CD1c-positive myeloid dendritic cell (primary cell): Measurements from ENCODE around the gene CREG2.
"Not testable (repeated sequence)": the region's sequence is repeated elsewhere in the genome, so short reads cannot be mapped to it uniquely, and the experiment has no call there.

Experiments
- DNase-seq: peaks from one replicate; pipeline ENCODE4 v3.0.0-alpha.2; 2016; ENCODE audit errors: extremely low spot score

The CREG2 gene

DNA sequence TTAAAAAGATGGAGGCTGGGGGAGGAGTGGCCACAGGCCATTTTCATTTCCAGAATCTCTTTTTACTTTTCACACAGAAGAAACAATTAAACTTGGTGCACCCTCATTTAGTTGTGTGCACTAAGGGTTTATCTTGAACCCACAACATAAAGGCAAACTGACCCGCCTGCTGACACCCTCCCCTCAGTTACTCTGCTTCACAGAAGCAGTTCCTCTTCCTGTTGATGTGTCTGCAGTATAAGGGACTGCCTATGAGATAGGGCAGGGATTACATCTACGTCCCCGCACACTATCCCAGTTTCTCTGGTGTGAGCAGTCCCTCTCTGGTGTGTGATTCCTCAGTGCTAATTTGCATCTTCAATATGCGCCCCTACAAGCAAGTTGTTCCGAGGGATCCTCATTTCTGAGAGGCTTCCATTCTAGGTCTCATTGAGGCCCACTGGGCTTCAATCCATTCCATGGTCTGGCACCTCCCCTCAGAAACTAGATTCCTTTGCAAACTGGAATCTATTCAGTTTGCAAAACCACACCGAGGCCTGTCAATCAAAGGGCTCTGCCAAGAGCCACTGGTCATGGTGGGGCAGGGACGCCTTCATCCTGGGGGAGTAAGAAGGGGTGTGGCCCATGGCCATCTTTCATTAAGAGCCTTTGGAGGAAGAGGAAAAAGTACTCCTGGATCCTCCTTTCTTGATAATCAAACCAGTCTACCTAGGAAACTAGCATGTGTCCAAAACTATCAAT, 12.3 kb downstream of the CREG2 start:
- no peak for DNase-seq

DNA sequence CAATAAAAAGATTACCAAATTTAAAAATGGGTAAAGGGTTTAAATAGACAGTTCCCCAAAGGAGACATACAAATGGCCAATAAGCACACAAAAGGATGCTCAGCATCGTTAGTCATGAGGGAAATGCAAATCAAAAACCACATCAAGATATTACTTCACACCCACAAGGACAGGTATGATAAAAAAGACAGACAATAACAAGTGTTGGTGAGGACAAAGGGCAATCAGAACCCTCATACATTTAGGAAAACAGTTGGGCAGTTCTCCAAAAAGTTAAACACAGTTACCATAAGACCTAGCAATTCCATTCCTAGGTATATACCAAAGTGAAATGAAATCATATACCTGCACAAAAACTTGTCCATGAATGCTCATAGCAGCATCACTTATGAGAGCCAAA, 14.5 kb downstream of the CREG2 start:
- DNase-seq = no peak

GRCh38 chr2:101371636-101372035, 15.7 kb downstream of the CREG2 start:
- no peak for DNase-seq

- DNase-seq = no peak
These were observed 18.2 kb downstream of the CREG2 start for GRCh38 chr2:101369100-101369499.

DNA sequence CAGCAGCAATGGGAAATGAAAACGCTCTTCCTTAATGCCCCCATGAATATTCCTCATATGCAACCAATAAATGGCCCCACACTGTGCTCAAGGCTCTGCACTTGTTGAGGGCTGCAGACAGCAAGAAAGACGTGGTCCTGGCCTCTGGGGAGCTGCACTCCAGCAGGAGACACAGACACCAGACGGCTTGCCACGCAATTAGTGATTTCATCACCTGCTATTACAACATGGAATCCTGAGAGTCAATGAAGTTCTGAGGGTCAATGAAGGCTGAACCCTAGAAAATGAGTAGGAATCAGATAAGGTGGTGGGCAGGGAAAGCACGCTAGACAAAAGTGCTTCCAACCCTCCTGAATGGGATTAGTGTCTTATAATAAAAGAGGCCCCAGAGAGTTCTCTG, 18.9 kb downstream of the CREG2 start:
- no peak for DNase-seq

DNA sequence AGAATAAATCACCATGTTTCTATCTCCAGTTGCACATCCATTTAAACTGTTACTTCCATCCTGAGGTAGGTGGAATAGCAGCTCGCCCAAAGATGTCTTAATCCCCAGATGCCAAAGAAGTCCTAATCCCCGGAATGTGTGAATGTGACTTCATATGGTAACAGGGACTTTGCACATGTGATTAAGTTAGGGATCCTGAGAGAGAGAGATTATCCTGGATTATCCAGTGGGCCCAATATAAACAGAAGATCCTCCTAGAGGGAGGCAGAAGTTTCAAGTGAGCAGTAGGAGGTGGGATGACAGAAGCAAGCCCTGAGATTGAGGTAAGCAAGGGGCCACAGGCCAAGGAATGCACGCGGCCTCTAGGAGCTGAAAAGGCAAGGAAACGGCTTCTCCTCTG, 19.8 kb downstream of the CREG2 start:
- DNase-seq = no peak

- DNase-seq = no peak
These were observed 22.4 kb downstream of the CREG2 start for GRCh38 chr2:101364878-101365277.

DNA sequence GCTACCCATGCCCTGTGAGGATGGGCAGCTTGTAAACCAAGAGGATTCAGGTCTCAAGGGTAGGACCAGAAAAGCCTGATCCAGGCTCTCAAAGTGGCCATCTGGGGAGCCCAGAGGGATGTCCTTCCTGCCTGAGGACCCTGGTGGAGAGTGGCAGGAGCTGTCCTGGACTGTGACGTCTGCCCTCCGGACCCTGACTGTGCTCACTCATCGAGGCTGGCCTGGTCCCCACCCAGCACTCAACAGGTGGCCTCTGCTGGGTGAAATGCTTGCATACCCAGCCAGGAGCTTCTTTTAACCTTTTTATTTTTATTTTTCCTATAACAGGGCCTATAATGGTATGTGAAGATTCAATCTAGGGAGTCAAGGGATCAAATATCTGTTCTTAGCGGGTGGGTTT, 24.5 kb downstream of the CREG2 start:
- DNase-seq = no peak

DNA sequence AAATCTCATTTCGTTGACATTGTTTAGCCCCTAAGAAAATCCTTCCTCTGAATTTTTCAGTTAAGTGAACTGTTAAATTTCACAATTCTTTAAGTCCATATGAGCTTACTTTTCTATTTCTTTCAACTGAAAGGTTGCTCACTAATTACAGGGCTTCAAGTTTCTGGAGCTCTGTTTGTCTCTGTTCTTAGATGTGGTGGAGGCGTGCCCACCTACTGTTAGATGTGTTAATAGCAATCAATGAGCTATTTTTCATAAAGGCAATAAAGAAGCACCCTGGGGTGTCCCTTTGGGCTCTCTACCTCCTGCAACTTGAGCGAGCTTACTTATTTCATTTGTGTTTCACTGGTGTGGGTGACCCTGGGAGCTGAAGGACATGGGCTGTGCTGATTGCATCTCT, 25.0 kb downstream of the CREG2 start:
- DNase-seq = no peak

DNA sequence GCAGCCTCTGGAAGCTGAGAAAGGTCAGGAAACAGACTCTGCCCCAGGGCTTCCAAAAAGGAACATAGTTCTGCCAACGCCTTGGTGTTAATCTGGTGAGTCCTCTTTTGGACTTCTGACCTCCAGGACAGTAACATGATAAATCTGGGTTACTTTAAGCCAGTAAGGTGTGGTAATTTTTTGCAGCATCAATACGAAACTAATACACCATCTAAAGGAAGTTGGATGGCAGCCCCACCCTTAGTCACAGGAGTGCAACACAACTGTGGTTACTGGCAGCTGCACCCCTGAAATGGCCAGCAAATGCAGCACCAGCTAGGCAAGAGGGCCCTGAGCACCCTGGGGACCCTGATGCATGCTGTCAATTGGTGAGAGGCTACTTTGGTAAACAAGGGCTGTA, 25.8 kb downstream of the CREG2 start:
- peak; percentile 45 for DNase-seq

- peak; percentile 64 for DNase-seq
These were observed 26.2 kb downstream of the CREG2 start for GRCh38 chr2:101361121-101361520.

DNA sequence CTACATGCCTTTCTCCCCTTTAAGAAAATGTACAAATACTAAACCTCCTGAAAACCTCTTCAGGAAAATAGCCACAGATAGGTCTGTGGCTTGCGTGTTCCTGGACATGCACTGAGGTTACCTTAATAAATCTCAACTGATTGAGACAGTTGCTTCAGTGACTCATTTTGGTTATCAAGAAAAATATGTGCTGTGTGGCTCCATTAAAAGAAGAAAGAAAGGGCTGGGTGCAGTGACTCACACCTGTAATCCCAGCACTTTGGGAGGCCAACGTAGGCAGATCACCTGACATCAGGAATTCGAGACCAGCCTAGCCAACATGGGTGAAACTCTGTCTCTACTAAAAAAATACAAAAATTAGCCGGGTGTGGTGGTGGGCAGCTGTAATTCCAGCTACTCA, 27.1 kb downstream of the CREG2 start:
- DNase-seq = no peak

DNA sequence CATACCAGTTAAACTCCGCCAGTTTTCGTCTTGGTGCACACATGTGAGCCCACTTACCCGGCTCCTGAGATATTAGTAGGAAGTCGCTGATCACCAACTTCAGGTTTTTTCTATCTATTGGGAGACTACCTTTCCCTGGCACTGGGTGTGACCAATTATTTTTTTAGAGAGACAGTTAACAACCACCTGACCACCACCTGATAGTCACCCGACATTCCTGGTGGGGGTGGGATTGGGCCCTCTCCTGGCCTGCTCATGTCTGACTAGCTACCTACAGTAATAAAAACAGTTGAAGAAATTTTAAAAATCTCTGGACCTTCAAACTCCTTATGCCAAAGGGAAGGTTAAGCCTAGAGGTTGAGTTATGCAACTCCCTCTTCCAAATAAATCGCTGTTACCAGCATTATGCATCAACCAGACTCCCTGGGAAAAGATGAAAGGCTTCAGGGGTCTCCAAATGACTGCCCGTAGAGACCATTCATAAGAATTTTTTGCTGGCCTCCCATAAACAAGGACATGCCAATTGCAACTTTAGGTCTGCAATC, 27.8 kb downstream of the CREG2 start:
- no peak for DNase-seq

GRCh38 chr2:101357376-101357775, 29.9 kb downstream of the CREG2 start:
- DNase-seq = no peak

- DNase-seq = no peak
These were observed 30.8 kb downstream of the CREG2 start for GRCh38 chr2:101356521-101356920.

GRCh38 chr2:101356055-101356454, 31.2 kb downstream of the CREG2 start:
- DNase-seq = no peak

DNA sequence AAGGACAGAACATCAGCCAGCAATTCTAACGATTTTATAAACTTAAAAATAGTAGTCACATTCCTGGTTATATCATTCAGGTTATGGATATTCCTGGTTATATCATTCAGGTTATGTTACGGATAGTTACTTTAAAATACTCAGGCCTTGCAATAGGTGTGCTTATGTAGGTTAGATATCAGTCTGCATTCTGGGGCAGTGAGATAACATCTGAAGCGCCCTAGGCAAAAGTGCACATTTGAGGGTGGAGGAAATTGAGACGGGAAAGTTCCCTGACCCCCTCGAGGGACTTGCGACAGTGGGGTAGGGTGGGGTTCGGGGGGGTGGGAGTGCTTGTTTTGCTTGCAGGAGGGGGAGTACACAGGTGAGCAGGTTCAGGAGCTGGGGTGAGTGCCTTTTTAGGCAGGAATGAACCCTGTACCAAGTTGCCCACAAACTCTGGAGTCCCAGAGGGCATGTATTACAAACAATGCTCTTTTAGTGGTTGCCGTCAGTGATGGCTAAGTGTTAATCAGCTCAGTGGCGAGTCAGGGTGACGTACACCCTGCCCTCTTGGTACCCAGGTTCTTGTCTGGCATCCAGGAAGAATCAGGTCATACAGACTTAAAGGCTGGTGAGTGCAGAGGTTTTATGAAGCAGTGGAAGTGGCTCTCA, 31.8 kb downstream of the CREG2 start:
- no peak for DNase-seq

- DNase-seq = no peak
These were observed 32.6 kb downstream of the CREG2 start for GRCh38 chr2:101354420-101355311.

GRCh38 chr2:101352631-101353030, 34.7 kb downstream of the CREG2 start:
- not testable (repeated sequence) for DNase-seq

GRCh38 chr2:101351207-101351606, 36.1 kb downstream of the CREG2 start:
- DNase-seq = no peak

- DNase-seq = peak; percentile 20
These were observed 37.2 kb downstream of the CREG2 start for GRCh38 chr2:101349893-101350662.

- peak; percentile 20 for DNase-seq
These were observed 38.4 kb downstream of the CREG2 start for GRCh38 chr2:101348883-101349282.
